Retina (tissue), 1 donor: ENCODE measurements around the gene ADGRF5.
"Not testable (repeated sequence)": the region's sequence is repeated elsewhere in the genome, so short reads cannot be mapped to it uniquely, and the experiment has no call there.

Experiments used
- DNase-seq: peaks from one replicate; pipeline ENCODE4 v3.0.0-alpha.2; 2016

Gene ADGRF5

DNA sequence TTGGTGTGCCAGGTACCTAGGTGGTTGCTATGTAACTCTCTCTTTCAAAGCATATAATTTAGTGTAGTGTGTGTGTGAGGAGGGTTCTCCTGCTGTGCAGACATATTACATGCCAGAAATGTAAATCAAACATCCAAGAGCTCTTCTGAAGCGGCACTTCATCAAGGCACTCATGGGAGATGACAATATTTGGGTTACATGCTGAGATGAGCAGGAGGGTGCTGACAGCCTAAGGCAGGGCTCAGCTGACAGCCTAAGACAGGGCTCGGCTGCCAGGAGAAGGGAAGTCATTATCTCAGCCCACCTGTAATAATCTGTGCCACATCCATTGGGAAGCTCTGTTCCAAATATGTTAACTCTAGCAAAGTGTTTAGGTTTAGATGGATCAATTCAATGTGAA, 39.1 kb downstream of the ADGRF5 start:
- DNase-seq, result no peak

DNA sequence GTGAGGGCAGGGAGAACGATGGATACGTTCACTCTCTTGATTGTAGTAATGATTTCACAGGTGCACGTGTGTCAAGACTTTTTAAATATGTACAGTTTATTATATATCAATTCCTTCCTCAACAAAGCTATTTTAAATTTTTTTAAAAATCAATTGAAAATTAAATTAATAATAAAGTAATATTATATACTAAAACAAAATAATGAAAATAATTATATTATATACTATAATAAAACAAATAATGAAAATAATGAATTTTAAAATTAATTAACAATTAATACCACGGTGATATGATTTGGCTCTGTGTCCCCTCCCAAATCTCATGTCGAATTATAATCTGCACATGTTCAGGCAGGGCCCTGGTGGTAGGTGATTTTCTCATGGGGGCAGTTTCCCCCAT, 42.7 kb downstream of the ADGRF5 start:
- no peak for DNase-seq

DNA sequence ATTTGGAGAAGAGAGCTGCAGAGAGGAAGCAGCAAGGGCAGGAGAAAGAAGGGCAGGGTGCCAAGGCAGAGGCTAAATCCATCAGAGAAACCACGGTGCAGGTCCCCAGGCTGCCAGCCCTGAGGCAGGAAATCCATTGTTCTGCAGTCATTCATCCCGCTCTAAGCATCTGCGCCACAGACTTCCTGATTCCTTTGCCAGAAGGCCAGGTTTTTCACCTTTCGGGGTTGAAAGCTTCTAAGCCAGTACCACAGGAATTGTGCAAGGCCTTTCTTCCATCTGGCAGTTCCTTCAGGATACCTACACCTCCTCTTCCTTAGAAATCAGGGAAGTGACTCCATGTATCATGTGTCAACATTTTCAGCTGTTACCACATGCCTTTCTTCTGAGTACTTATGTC, 45.6 kb downstream of the ADGRF5 start:
- DNase-seq, result no peak

DNA sequence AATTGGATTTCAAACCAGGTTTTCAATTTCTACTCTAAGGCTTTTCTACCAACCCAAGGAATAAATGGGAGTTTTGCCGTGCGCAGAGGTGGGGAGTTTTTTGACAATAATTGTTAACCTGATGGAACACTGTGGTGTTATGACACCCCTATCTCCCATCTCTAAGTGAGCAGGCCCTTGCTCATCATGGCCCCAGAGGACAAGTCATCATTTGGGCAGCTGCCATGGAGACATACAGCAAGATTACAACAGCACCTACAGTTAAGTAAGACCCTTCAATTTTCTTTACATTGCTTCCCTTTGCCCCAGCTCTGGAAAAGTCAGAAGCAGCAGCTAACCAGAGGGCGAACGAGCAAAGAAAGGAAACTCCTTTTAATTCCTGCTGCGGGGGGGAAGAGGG, 54.3 kb downstream of the ADGRF5 start:
- DNase-seq, result no peak

DNA sequence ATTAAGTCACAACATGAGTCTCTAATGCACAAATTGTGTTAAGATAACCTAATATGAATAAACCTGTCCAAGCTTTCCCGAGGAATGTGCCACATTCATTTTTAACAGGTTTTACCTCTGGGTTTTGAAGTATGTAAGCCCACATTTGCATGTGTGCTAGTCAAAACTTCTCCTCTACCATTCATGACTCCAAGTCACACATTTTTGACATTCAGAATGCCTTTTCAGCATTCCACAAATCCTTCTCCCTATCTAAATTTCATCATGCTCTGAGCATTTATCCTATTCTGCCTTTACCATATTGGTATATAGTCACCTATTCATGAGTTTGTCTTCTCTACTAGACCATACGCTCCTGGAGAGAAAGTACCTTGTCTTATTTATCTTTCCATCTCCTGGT, 56.5 kb downstream of the ADGRF5 start:
- no peak for DNase-seq

DNA sequence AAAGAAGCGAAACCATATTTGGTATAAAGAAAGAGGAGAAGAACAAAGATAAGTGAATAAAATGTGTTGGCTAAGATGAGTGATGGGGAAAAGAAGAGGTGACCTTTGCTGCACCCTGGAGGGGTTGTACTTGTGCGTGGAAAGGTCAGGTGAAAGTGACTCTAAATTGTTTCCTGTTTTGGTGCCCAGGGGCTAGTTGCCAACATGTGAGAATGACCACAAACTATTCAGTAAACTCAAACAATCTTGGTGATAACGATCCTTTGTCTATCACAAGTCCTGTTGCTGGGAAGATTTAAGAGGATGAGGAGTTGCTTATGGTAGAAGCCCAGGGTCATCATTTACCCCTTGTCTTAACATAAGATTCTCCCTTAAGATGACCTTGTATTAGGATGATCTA, 57.9 kb downstream of the ADGRF5 start:
- DNase-seq, result no peak

DNA sequence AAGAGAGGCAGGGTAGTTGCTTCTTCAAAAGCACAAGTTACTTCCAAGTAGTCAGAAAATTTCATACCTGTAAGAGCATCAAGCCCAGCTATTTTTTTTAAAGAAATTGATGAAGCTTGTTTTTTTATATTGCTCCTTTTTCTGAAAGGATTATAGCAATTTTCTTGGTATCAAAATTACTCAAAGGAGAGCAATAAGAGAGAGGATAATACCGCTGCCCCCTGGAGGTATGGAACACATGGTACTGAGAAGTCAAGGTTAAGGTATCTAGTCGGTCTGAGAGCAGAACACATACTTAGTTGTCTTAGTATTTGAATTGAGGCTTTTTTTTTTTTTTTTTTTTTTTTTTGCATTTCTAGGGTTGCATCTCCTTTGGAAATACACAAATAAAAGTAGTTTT, 59.4 kb downstream of the ADGRF5 start:
- DNase-seq, result no peak

DNA sequence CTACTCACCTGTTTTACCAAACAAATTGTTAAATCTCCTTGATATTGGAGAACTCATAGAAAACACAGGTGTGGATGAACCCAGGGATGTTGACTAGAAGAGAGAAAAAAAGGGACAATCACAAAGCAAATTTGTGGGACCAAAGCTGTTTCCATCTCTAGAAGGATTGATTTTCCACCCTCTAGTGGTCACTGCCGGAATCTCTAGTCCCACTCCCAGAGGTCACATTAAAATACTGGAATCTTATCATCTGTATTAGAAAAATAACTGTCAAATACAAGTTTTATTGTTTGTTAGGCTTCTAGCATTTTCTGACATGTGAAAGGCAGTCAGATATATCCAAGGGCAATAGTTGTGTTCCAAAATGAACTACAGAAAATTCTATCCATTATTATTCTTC, 65.8 kb downstream of the ADGRF5 start:
- DNase-seq, result peak; percentile 11

DNA sequence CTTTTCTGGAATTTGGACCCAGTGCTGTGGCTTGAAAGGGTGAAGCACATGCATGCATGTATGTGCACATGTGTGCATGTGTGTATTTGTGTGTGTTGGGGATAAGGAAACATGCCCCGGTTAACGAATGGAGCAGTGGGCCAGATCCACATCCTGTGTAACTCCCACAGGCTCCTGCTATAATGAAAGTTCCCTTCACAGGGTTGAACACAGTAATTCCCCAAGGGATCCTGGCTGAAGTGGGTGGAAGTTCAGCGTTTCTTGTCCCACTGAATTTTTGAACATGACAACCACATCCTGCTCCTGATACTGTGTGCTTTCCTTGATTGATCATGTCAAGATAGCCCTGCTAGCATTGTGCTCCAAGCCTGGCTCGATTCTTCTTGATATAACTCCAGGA, 70.2 kb downstream of the ADGRF5 start:
- DNase-seq, result not testable (repeated sequence)

DNA sequence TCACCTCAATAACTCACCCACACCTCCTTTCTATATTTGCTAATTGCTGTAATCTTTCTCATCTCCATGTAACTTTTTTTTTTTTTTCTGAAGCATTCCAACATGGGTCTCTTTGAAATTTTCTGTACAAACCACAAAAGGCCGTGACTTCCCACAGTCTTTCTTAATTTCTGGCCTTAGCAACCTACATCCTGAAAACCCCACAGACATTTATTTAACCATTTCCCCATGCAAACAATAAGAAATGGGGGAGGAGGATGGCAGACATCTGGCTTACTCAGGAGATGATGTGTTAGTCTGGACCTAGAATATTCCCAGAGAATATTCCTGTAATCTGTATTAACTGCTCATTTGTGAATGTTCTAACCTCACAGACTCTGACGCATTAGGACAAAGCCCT, 70.9 kb downstream of the ADGRF5 start:
- DNase-seq, result no peak

DNA sequence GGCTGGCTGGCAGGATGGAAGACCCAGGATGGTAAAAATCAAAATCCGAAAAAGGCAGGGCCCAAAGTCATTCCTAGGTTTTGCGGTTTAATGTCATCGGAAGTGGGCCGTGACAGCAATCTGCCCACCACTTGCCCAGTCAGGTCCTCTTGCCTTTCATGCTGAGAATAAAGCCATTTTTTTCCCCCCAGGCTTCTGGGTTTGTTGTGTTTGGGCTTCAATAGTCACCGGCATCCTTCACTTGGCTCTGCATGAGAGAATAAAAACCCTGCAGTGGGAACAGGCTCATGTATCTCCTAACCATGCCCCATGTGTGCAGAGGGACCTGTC, 72.4 kb downstream of the ADGRF5 start:
- DNase-seq, result no peak

DNA sequence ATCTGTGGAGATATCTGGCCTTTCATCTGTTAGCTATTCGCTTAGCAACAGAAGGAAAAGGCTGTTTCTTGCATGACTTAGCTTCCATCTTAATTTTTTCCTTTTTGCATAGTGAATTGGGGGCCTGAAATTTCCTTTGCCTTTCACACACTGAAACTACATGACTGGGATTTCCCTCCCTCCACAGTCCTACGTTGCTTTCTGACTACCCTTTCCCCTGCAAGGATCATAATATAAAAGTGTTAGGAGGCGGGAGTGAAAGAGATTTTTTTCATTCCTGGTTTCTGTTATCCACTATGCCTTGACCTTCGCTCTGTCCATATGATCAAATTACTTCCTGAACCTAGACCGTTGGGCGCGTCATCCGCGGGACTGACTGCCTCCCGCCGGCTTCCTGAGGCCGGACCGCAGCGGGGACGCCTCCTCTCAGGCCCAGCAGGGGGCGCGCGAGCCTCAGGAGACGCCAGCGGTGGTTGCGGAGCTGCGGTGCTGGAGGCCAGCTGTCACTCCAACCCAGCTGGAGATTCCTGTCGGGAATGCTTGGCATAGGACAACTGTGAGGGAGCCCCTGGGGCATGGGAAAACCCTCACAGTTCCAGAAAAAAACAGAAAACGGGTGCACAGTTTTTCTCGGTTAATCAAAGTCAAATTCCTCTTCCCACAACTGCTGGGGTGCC, 72.9 kb downstream of the ADGRF5 start:
- DNase-seq, result peak; percentile 90

DNA sequence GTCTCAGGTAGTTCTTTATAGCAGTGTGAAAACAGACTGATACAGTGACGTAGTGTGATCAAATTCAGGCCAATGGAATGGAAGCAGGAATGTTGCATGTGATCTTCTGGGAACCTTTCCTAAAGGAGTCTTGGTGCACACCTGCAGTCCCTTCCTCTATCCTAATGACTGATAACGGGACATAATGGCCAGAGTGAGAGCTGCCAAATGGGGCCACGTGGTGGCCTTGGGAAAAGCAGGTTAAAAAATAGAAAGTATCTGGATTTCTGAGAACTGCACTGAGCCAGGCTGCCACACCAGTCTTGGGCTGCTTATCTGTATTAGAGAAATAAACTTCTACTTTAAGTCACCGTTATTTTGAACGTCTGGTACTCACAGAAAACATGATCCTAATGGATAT, 76.6 kb downstream of the ADGRF5 start:
- no peak for DNase-seq

DNA sequence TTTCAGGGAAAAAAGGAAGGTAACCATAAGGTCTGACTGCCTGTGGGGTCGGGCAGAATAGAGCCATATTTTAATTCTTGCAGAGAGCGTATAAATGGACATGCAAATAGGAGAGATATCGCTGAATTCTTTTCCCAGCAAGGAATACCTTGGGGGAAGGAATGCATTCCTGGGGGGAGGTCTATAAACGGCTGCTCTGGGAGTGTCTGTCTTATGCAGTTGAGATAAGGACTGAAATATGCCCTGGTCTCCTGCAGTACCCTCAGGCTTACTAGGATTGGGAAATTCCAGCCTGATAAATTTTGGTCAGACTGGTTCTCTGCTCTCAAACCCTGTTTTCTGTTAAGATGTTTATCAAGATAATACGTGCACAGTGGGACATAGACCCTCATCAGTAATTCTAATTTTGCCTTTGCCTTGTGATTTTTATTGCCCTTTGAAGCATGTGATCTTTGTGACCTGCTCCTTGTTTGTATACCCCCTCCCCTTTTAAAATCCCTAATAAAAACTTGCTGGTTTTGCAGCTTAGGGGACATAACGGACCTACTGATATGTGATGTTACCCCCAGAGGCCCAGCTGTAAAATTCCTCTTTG, 79.4 kb downstream of the ADGRF5 start:
- not testable (repeated sequence) for DNase-seq

DNA sequence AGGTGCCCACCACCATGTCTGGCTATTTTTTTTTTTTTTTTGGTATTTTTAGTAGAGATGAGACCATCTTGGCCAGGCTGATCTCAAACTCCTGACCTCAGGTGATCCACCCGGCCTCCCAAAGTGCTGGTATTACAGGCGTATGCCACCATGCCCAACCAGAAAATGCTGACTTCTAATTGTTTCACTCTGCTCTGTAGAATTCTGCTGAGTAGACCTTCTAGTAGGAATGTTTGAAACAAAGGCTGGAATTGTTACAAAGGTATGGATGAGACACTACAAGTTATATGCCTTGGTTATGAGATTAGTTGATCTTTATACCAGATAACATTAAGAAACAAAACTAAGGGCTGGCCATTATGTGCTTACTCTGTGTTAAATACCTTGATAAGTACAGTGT, 83.7 kb downstream of the ADGRF5 start:
- no peak for DNase-seq

DNA sequence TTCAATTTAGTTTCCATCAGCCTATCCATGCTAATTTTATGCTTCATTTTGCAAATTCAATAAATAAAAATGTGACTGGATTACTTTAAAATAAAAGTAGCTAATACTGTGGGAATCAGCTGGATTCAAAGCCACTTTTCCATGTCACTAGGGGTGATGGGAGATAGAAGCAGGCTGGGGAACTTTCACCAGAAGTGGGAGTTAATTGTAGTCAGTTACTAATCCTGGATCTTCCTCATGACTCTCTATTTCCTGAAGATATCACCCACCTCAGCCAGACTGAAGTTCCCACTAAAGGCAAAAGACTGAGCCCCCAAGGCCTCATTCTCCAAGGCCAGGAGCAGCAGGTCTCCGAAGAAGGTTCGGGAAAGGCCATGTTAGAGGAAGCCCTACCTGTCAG, 86.7 kb downstream of the ADGRF5 start:
- not testable (repeated sequence) for DNase-seq

DNA sequence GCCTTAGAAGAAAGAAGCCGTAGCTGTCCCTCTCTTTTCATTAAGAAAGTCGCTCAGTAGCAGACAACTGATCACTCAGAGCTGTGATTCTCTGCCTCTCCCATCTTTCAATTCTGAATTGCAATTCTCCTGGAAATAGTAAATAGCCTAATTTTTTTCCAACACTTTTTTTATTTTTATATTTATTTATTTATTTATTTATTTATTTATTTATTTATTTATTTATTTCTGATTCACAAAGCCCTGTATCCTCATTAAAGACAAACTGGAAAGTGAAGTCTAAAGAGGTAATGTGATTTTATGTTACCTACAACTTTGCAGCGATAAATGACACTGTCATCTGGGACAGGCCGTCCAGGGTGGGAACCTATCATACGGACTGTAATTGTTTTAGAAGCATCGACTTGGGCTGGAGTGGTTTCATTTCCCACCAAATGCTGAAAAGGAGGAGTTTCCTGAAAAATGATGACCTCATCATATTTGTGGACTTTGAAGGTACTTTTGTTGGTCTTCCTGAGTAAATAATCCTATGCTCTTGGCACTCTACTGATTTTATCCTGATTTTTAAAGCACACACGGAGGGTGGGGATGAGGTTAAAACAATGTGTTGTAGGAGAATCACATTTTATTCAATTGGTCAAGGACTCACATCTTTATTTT, 87.4 kb downstream of the ADGRF5 start:
- not testable (repeated sequence) for DNase-seq

DNA sequence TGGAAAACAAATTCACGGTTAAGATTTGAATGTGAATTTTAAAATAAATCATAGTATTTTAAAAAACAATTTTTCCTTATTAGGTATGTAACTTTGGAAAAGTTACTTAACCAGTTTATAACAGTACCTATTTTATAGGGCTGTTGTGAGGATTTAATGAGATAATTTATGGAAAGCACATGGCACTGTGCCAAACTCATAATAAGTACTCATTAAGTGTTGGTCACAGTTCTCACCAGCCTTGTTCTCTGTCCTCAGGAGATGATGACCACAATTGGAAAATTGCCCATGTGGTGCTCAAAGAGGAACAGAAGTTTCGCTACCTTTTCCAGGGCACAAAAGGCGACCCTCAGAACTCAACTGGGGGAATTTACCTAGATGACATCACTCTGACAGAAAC, 88.9 kb downstream of the ADGRF5 start:
- DNase-seq, result no peak

DNA sequence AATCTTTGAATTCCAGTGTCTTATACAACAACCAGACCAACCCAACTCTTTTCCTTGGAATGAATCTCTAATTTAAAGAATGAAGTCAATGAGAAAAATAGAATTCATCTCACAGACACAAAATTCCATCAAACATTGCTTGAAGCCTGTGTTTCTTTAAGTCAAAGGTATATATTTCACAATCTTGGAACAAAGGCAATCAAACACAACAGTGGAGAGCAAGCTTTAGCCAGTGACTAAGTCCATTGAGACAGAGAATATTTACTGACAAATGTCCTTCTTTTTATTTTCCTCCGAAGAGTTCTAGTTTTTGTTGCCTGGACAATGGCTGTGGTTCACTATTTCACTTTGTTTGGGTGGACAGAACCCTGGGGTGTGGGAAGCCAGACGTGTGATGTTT, 92.8 kb downstream of the ADGRF5 start:
- DNase-seq, result no peak

DNA sequence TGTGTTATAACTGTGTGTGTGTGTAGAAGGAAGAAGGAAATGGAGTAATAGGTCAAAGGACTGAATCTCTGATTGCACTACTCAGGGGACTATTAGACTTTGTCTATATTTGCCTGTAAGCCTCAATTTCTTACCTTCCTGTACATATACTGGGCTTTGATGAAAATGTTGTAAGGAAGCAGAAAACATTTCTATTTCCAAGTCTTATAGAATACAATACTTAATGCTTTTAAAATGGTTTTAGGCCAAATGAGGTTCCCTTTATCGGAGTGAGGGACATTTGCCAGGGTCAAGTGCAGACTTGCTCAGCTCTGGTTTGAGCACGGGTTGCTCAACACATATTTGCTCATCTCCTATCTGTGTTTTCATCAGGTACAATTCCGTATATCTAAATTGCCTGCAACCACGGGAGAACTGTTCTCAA, 100.3 kb downstream of the ADGRF5 start:
- DNase-seq, result no peak

DNA sequence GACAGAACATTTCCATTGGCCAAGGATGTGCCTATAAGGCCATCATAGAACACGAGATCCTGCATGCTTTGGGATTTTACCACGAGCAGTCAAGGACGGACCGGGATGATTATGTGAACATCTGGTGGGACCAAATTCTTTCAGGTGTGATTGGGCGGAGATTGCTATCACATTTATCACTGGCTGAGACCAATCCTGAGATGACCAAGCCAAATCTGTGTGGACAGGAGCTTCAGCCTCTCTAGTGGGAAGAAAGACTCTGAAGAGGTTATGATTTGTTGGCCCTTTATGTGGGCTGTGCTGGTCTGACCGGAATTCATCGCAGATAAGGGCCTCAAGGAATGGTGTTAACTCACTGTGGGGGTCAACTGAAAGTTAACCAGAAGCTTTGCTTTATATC, 102.2 kb downstream of the ADGRF5 start:
- DNase-seq, result no peak

DNA sequence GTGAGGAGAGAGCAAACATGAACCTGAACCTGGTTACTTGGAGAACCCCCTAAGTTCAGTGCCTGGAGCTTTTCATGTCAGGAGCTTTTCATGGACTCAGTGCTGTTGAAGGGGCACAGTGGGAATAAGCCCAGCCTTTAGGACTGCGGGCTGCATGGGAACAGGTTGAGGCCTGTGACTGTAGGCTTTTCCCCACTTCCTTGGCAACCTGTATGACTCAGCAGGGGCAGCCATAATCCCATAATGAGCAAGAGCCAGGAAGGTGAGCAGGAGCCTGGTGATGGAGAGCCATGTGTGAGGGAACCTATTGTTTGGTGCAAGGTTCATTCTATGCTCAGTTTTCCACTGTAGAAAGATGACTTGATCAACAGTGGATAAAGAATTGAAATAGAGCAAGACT, 105.1 kb downstream of the ADGRF5 start:
- DNase-seq, result no peak

DNA sequence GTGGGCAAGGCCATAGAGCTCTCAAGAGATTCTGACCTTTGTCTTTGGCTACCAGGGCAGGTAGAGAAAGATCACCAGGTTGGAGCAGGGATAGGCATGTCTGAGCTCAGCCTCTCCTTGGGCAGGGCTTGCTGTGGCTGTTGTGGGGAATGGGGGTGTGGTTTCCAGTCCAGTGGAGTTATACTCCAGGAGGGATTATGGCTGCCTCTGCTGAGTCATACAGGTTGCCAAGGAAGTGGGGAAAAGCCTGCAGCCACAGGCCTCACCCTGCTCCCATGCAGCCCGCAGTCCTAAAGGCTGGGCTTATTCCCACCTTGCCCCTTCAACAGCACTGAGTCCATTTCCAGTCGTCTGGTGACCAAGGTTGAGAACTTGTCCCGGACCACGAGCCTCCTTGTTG, 106.6 kb downstream of the ADGRF5 start:
- DNase-seq, result no peak

DNA sequence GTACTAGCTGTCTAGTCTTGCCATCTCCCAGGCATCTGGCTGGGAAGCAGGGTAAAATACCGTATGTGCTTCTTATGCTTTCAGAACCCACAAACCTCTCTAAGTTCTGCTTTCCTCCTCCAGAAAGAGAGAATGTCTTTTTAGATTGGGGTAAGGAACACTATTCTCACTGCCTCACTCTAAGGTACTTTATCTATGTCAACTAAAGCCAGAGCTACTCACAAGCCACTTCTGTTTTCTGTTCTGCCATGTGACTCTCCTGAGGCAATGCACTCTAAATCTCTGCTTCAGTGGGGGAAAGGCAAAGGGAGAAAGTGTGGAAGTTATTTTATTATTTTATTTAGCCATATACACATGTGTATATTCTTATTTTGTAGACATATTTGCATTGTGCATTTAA, 112.9 kb downstream of the ADGRF5 start:
- DNase-seq, result no peak
